ENCODE measurements around the gene AR.
"Not testable (repeated sequence)": the region's sequence is repeated elsewhere in the genome, so short reads cannot be mapped to it uniquely, and the experiment has no call there.

AR gene

GRCh38 chrX:67648361-67648760 lies 104.5 kb downstream of the AR start:
- DNase-seq (ENCODE audit: low read depth) = no peak

GRCh38 chrX:67651437-67652142 lies 107.8 kb downstream of the AR start:
- DNase-seq (ENCODE audit: low read depth) = no peak

- no peak for DNase-seq (ENCODE audit: low read depth)
These were observed 108.7 kb downstream of the AR start for GRCh38 chrX:67652543-67652942.

GRCh38 chrX:67654301-67654700 lies 110.5 kb downstream of the AR start:
- DNase-seq (ENCODE audit: low read depth) = no peak

GRCh38 chrX:67665583-67665982 lies 121.8 kb downstream of the AR start:
- DNase-seq (ENCODE audit: low read depth) = no peak

- not testable (repeated sequence) for DNase-seq (ENCODE audit: low read depth)
These were observed 126.9 kb downstream of the AR start for GRCh38 chrX:67670717-67671116.

GRCh38 chrX:67673741-67674274 lies 130.0 kb downstream of the AR start:
- no peak for DNase-seq (ENCODE audit: low read depth)

GRCh38 chrX:67674741-67675140 lies 130.9 kb downstream of the AR start:
- no peak for DNase-seq (ENCODE audit: low read depth)

GRCh38 chrX:67684136-67684535 lies 140.3 kb downstream of the AR start:
- no peak for DNase-seq (ENCODE audit: low read depth)

GRCh38 chrX:67692246-67692645 lies 148.4 kb downstream of the AR start:
- no peak for DNase-seq (ENCODE audit: low read depth)

- no peak for DNase-seq (ENCODE audit: low read depth)
These were observed 150.1 kb downstream of the AR start for GRCh38 chrX:67693928-67694327.

GRCh38 chrX:67697452-67697851 lies 153.6 kb downstream of the AR start:
- DNase-seq (ENCODE audit: low read depth) = no peak

GRCh38 chrX:67700602-67701001 lies 156.8 kb downstream of the AR start:
- no peak for DNase-seq (ENCODE audit: low read depth)

GRCh38 chrX:67714004-67714403 lies 170.2 kb downstream of the AR start:
- no peak for DNase-seq (ENCODE audit: low read depth)

- no peak for DNase-seq (ENCODE audit: low read depth)
These were observed 173.8 kb downstream of the AR start for GRCh38 chrX:67717571-67717970.

GRCh38 chrX:67718926-67719325 lies 175.1 kb downstream of the AR start:
- DNase-seq (ENCODE audit: low read depth) = no peak

GRCh38 chrX:67720344-67720743 lies 176.5 kb downstream of the AR start:
- no peak for DNase-seq (ENCODE audit: low read depth)

GRCh38 chrX:67721321-67721720 lies 177.5 kb downstream of the AR start:
- DNase-seq (ENCODE audit: low read depth) = no peak

GRCh38 chrX:67723580-67724351 lies 179.9 kb downstream of the AR start:
- DNase-seq (ENCODE audit: low read depth) = no peak

GRCh38 chrX:67724359-67725110 lies 180.7 kb downstream of the AR start:
- no peak for DNase-seq (ENCODE audit: low read depth)

- no peak for DNase-seq (ENCODE audit: low read depth)
These were observed 181.7 kb downstream of the AR start for GRCh38 chrX:67725471-67725870.

GRCh38 chrX:67726018-67726417 lies 182.2 kb downstream of the AR start:
- DNase-seq (ENCODE audit: low read depth) = no peak

- no peak for DNase-seq (ENCODE audit: low read depth)
These were observed 183.8 kb downstream of the AR start for GRCh38 chrX:67727576-67727975.

Measured in HS-5 (cell line).